Amniotic stem cell (primary cell): ENCODE measurements around the gene TMOD1.
A peak's percentile ranks its signal among the peaks of the same experiment; 100 is the strongest.
"Not testable (repeated sequence)": the region's sequence is repeated elsewhere in the genome, so short reads cannot be mapped to it uniquely, and the experiment has no call there.

Source experiments
- DNase-seq: peaks from one replicate; lab custom pipeline; 2025; lab: John Stamatoyannopoulos, UW

TMOD1 gene

DNA sequence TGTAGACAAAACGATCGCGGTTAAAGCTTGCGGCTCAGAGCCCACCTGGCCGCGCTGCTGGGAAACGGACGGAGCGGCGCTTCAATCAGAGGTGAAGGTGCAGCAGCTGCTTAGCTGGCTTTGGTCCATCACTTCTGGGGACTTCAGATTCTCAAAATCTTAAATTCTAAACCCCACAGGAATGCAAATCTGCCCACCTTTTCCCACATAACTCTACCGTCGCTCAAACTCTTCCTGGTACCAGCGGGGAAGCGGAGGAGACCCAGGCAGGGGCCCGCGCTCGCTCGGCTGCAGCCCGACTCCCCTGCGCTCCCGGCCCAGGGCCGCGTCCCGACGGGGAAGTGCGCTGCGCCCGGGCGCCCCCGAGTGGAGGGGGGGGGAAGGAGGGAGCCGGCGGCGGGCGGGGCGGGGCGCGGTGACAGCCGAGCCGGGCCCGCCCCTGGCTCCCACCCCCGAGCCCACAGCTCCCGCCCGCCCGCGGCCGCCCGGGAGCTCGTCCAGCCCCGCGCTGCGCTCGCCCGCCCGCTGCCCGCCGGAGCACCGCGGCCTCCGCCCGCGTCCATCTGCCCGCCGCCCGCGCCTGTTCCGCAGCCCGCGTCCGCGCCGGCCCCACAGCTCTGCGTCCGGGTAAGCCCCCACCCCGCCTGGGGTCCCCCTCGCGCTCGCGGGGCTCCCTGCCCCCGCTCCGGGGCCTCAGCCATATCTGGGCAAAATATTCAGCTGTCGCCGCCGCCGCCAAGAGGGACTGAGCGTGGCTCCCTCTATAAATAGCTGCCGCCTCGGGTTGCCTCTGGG, at the start of gene TMOD1:
Gene TMOD1, plus strand, starts transcription at position 490 of the 795 bp plus-strand sequence. CDS start 22,523 bp downstream, outside the sequence.
- no peak for DNase-seq

DNA sequence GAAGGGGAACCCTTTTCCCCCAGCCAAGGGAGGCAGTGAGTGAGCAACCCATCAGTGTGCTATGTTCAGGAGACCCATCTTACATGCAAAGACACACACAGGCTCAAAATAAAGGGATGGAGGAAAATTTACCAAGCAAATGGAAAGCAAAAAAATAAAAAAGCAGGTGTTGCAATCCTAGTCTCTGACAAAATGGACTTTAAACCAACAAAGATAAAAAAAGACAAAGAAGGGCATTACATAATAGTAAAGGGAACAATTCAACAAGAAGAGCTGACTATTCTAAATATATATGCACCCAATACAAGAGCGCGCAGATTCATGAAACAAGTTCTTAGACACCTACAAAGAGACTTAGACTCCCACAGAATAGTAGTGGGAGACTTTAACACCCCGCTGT, 47.9 kb upstream of the TMOD1 start:
- DNase-seq, result not testable (repeated sequence)

DNA sequence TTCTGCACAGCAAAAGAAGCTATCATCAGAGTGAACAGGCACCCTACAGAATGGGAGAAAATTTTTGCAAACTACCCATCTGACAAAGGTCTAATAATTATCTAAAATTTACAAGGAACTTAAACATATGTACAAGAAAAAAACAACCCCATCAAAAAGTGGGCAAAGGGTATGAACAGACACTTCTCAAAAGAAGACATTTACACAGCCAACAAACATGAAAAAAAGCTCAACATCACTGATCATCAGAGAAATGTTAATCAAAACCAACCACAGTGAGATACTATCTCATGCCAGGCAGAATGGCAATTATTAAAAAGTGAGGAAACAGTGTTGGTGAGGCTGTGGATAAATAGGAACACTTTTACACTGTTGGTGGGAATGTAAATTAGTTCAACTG, 44.6 kb upstream of the TMOD1 start:
- not testable (repeated sequence) for DNase-seq

DNA sequence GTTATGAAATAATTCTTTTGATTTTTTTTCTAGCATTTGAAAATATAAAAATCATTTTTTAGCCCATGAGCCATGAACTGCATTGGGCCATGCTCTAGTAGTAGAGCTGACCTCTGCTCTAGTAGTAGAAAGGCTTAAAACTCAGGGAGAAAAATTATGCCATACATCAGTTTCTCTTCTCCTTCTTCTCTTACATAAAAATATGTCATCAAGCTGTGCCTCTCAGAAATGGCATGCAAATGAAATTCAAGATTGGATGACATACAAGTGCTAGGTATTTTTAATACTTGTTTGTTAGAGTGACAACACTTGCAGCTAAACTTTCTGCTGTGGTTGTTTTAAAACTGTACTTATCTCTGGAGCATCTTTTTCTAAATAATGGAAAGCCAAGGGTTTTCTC, 42.1 kb upstream of the TMOD1 start:
- DNase-seq, result no peak

DNA sequence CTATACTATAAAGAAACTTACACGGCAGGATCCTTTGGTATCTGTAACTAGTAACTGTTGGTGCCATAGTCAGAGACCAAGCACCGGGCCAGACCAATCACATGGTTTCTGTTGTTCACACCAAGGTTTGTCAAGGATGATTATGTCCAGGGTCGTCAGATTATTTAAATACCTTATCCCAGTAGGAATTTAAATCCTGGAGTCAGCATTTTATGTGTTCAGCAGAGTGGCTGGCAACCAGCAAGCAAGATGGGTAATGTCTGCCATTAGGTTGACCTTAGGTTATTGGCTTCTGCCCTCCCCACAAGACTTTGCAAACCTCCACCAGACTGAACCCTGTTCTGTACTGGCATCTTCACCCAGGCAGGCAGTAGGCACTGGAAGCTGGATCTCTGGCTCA, 39.3 kb upstream of the TMOD1 start:
- no peak for DNase-seq

DNA sequence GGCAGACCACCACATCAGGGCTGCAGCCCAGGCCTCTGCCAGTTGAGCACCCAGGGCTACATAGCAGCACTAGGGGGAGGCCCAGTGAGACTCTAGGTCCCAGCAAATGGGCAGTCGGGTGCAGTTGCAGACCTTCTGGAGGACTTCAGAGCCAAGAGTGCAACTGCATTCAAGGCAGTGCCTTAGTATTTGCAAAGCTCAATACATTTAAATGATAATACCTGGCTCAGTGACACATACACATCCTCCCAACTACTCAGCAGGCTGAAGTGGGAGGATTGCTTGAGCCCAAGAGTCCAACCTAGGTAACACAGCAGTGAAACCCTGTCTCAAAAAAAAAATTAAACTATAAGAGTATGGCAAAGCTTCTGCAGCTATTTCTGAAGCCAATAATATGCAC, 38.6 kb upstream of the TMOD1 start:
- DNase-seq, result no peak

DNA sequence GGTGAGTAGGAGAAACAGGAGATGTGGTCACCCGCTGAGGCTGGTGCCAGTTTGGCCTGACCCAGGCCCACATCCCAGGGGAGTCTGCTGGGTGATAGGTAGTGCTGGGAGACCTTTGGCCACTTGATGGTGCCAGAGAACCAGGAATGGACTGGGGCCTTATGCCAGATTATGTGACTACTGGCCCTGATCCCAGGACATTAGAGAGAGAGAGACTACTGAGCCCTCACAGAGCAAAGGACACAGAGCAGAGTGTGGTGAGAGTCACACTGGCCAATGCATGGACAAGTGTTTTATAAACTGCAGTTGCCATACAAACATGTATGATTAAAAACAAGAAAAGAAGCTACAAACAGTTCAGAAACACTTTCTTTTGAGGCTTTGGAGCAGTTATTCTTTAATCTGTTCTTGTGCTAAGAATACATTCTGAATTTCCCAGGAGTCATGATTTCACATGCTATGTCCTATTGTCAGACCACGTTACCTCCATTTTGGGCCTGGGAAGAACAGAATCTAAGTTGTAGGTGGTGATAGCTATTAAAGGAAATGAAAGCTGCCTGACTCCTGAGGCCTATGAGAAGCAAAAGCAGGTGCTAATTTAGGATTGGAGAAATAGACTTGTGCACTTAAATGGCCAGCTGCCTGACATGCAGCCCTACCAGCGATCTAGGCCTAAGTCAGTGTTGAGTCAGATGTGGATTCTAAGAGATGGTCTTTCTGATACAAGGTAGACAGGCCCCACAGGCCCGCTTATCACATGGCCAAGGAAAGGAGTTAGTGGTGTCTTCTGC, 32.6 kb upstream of the TMOD1 start:
- DNase-seq, result peak; percentile 9

DNA sequence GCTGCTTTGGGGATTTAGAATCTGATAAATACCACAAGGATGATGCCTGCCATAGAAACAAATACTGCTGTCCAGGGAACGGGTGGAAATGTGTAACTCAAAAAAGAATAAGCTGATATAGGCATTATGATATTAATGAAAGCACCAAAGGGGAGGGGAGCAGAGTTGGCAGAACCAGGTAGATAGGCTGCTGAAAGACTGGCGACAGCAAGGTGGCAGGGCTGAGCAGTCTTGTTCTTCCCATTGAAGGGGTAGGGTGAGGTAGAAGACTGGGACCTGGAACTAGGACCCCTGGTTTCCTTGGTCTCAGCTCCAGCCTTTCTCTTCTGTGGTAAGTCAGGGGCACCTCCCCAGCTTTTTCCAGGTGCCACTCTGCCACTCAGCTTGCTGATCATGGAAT, 31.4 kb upstream of the TMOD1 start:
- DNase-seq, result no peak

DNA sequence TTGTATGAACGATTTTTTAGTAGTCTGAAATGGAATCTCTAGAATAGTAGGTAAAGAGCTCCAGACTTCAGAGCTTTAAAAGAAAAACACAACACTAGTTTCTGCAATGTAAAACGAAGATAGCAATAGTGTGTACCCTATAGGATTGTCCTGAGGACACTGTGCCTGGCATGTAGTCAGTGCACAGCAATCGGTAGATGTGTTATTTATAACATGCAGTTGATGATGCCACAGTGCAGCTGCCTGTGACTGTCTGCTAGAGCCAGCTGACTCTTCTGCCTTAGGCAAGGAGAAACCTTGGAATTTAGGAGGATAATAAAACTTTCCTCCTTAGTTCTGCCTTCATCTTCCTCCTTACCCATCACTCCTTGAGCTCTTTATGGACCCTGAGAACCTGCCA, 27.7 kb upstream of the TMOD1 start:
- DNase-seq, result no peak

DNA sequence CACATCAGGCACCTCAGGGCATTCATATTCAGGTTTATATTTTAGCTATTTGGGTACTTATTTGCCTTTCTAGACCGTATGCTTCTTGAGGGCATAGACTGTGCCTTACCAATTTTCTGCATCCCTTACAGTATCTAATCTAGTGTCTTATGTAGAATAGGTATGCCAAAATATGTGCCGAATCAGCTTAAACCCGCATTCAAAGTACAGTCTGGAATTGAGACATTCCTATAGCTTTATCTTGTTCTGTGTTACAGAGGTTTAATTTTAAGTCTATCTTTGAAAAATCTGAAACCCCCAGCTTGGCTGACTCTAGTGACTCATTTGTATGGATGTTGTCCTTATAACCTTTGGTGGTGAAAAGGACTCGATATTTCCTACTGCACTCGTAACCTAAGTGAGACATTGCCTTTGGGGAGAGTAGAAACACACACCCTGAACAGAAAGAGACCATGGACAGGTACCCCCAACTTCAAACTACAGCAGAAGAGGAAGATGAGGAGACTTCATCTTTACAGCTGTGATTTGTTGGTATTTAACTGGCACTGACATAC, 27.0 kb upstream of the TMOD1 start:
- no peak for DNase-seq

DNA sequence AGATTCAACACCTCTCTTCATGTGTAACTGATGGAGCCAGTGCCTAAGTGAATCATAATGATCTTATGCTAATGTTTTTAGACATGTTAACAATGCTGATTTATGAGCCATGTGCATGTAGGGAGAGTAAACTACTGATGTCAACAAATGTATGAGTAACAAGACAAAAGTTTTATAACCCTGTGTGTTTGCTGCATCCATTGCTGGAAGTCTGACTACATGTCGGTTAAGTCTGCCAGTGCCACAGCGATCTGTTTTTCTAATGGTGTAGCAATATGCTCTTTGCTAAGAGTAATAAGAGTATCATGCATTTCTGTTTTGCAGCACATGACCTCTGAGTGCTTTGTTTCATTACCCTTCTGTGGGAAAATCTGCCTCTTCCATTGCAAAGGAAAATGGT, 26.4 kb upstream of the TMOD1 start:
- no peak for DNase-seq

DNA sequence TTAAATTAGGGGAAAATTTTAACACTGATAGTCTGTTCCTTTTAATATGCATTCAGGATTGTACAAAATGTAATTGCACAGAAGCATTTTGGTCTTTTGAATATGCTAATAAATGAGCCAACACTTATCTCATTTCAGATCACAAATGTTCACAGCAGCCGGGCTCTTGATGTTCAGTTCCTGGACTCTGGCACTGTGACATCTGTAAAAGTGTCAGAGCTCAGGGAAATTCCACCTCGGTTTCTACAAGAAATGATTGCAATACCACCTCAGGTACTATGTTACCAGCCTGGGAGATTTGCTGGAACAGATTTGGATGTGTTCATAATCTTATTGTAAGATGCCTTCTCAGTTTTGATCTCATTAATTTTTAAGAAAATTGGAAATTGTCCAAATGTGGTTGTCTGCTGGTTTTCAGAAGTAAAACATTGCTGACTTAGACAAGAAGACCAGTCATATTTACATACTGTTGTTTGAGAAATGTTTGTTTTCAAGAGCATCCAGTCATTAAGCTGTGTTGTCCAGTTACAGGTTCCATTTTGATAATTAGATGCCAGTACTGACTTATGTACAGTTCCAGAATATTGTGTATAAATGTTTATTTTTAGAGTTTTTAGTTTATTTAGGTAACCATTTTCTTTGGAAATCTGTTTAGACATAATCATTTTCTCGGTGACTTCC, 23.0 kb upstream of the TMOD1 start:
- DNase-seq, result no peak

DNA sequence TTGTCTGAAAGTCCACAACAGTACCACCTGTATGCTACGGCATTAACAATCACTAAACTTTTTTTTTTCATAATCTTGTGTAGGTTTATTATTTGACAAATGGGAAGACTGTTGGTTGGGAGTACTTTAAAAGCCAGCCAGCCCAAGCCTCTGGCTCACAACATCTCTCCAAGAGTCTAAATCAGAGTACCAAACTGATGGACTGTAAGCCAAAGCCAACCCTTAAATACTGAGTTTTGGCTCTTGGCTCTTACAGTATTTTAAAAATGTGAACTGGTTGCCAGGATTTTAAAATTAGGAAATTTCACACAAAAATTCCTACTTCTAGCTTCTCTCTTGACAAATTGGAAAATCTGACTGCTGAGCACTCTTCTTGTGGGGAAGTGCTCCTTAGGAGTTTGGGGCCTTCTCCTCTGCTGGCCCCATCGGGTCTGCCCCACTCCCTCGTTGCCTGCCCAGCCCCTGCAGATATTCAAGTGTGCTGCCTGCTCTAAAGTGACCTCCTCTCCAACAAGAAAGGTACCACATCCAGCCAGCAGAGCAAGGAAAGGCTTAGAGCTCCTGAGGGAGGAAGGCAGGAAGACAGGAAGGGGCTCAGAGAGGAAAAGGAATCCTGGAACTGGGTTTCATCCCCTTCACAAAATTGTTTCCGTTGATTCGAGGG, 21.8 kb upstream of the TMOD1 start:
- DNase-seq, result no peak

DNA sequence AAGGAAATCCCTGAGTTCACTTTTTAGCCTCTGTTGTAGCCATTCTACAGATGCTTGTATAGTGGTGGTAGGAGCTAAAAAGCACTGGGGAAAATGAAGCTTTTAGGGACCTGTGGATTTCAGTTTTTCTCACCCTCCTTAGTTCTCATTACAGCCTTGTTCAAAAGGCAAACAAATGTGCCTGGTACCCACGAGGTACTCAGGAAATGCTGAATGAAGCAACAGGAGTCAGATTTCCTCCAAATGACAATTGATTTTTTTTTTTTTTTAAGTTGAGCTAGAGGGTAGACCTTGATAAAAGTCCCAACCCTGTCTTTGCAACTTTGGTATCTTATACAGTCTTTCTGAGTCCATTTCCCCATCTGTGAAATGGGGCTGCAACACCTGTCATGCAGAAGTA, 21.3 kb upstream of the TMOD1 start:
- no peak for DNase-seq

DNA sequence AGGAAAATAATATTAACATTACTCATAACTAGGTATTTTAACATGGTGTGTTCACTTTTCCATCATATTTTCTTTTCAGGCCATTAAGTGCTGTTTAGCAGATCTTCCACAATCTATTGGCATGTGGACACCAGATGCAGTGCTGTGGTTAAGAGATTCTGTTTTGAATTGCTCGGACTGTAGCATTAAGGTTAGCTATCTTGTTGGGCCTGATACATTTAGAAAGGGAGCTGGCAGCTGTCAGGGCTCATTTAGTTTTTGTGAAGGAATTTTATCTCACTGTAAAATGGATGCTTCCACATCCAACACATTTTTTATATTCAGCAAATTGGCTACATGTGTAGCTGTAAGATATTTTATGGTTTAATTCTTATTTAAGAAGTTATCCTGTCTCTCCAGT, 20.7 kb upstream of the TMOD1 start:
- no peak for DNase-seq

DNA sequence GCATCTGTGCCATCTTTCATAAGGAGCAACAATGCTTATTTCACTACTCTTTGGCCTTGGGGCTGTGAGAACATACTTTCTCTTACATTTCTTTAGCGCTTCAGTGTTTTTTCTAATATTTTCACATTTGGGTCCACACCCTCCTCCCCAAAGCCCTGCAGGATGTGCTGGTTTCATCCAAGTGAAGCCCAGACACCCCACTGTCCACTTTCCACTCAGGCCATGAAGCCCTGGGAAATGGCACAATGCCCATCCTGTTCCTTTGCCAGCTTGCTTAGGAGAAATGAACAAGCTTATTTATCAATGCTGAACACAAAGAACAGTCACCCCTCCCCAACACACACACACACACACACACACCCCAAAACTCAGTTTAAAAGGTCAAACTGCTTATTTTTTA, 17.3 kb upstream of the TMOD1 start:
- DNase-seq, result no peak

DNA sequence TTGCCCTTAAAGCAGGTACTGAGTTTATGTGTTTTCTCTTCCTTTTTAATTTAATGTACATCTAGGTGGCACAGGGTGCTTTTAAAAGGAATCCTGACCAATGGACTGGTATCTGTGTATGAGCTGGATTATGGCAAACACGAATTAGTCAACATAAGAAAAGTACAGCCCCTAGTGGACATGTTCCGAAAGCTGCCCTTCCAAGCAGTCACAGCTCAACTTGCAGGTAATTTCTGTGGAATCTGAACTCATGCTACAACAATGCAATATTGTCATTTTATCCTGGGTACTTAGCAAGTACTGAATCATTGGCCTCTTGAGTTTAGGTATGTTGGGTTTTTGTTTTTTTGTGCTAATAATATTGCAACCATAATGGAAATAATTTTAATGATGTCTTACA, 14.4 kb upstream of the TMOD1 start:
- DNase-seq, result no peak

DNA sequence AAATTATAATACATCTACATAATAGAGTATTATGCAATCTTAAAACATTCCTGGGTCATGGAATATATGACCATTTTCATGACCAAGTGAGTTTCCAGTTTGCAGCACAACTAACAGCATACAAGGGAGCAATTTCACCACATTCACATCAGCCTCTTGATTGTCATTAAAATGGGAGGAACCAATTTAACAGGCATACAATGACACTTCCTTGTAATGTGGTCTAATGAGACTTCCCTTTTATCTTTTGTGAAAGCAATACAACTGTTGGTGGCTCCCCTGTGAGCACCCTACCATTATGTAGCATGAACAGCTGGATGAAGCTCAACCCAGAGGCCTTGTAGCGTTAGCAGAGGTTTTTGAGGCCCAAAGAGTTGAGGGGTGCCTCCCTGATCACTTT, 13.6 kb upstream of the TMOD1 start:
- no peak for DNase-seq

DNA sequence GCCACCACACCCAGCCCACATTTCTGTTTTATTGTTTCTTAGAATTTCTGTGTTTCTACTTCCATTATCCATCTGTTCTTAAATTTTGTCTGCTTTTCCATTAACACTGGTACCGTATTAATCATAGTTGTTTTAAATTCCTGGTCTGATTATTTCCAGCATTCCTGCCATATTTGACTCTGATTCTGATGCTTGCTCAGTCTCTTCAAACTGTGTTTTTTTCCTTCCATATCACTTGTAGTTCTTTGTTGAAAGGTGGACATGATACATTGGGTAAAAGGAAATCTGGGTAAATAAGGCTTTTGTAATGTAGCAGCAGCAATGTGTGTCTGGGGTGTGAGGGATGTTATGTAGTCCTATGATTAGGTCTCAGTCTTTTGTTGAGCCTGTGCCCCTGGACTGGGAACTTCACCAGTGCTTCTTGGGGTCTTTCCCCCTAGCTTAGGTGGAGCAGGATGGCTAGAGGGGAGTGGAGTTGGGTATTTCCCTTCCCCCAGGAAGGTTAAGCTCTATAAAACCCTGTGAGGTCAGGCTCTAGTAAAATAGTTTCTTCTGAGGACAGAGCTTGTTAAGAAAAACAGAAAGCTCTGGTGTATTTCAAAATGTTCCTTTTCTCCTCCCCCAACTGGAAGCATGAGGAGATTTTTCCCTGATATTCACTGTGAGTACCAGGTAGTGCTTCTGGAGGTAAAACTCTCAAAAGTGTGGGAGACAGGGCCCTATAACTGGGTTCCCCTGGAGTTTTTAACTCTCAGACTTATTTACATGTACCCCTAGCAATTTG, 10.1 kb upstream of the TMOD1 start:
- DNase-seq, result no peak

DNA sequence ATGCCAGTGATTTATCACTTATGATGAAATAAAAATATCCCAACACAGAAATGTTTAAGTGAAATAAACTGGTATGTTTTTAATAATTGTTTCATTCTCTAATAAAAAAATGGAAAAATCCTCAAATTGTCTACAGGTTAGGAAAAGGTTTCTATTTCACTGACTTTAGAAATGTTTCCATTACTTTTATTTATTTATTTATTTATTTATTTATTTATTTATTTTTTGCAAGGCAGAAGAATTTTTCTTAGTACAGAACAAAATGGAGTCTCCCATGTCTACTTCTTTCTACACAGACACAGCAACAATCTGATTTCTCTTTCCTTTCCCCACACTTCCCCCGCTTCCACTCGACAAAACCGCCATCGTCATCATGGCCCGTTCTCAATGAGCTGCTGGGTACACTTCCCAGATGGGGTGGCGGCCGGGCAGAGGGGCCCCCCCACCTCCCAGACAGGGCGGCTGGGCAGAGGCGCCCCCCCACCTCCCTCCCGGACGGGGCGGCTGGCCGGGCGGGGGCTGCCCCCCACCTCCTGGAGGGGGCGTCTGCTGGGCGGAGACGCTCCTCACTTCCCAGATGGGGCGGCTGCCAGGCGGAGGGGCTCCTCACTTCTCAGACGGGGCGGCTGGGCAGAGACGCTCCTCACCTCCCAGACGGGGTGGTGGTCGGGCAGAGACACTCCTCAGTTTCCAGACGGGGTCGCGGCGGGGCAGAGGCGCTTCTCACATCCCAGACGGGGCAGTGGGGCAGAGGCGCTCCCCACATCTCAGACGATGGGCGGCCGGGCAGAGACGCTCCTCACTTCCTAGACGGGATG, 3.7 kb upstream of the TMOD1 start:
- not testable (repeated sequence) for DNase-seq
